B cell (primary cell): ENCODE data around the gene C15orf40.

ENCODE experiments used
- EZH2 ChIP-seq: IDR thresholded peaks from 2 replicates; pipeline ENCODE4 v1.6.1; 2012; ENCODE audit warnings: borderline replicate concordance, low read depth, mild to moderate bottlenecking, moderate library complexity, low read length; ENCODE audit not compliant: insufficient read depth, poor library complexity, severe bottlenecking
- TF ChIP-seq, protein P1 (sequence below): fragments of 200-600 bp; IDR thresholded peaks from one replicate; pipeline ENCODE4 v1.8.0; 2022; ENCODE audit warnings: antibody characterized with exemption, mild to moderate bottlenecking

DNA sequence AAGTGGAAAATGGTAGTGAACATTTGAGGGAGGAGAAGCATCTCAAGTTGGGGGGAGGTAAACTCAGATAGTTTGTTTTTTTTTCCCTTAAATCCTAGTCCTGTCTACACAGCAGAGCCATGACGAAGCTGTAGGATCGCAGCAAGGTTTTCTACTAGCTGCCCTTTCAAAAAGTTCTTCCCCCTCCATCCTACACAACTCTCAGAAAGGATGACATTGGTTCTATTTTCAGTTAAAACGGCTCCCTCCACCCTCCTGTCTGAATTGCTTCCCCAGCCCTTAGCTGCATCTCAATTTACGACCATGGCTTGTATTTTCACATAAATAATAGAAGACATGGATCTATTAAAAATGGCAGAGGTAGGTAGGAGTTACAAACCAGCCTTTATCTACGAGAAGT, 61.1 kb downstream of the C15orf40 start:
- TF ChIP-seq, protein P1, sequence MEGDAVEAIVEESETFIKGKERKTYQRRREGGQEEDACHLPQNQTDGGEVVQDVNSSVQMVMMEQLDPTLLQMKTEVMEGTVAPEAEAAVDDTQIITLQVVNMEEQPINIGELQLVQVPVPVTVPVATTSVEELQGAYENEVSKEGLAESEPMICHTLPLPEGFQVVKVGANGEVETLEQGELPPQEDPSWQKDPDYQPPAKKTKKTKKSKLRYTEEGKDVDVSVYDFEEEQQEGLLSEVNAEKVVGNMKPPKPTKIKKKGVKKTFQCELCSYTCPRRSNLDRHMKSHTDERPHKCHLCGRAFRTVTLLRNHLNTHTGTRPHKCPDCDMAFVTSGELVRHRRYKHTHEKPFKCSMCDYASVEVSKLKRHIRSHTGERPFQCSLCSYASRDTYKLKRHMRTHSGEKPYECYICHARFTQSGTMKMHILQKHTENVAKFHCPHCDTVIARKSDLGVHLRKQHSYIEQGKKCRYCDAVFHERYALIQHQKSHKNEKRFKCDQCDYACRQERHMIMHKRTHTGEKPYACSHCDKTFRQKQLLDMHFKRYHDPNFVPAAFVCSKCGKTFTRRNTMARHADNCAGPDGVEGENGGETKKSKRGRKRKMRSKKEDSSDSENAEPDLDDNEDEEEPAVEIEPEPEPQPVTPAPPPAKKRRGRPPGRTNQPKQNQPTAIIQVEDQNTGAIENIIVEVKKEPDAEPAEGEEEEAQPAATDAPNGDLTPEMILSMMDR, result no peak
- TF ChIP-seq EZH2, result no peak
